Measurements from ENCODE around the gene PADI1. TPM values are rescaled to one million over a fixed set of nuclear protein-coding genes. Genes with fewer than 3 reads are reported as not detected.

Gene PADI1
- total and polyA plus RNA-seq, 2 donors (not counting 1 experiment from before 2014, with no cell fraction given): not detected

- Histone ChIP-seq H3K4me3 (ENCODE audit: control extremely low read depth in 1 of 5, extremely low read depth in 1 of 5, insufficient read depth in 1 of 5, low read depth in 2 of 5, low read length in 4 of 5) (no peak overlapping the region), H3K9ac (ENCODE audit: low read length) (no peak overlapping the region), H3K27ac (ENCODE audit: low read length in 2 of 2) (no peak overlapping the region), H3K79me2 (ENCODE audit: control insufficient read depth, insufficient read depth, low read length) (no peaks in the 10 kb centered on the region), H3K4me2 (replicated peaks; ENCODE audit: low read depth, low read length, poor library complexity, severe bottlenecking) (no peak overlapping the region), H3K27me3 (replicated peaks in 1 of 4; ENCODE audit: control extremely low read depth in 1 of 4, control insufficient read depth in 3 of 4, insufficient read depth in 4 of 4, low read length in 3 of 4) (no peaks in the 10 kb centered on the region), H2AFZ (ENCODE audit: insufficient read depth, low read depth, low read length, poor library complexity, severe bottlenecking) (no peak overlapping the region), H3K9me3 (ENCODE audit: control extremely low read depth in 1 of 3, control insufficient read depth in 2 of 3, insufficient read depth in 1 of 3, low read length in 2 of 3) (peaks cover 0 to 22% (median 0%) of the 10 kb centered on the region in 3 donors), H3K36me3 (replicated peaks in 1 of 2; ENCODE audit: control extremely low read depth in 1 of 2, control insufficient read depth in 1 of 2, extremely low read depth in 1 of 2, insufficient read depth in 2 of 2, low read length in 1 of 2) (no peaks in the 10 kb centered on the region), H4K20me1 (ENCODE audit: control insufficient read depth, insufficient read depth, low read length, poor library complexity, severe bottlenecking) (no peaks in the 10 kb centered on the region), H3K4me1 (ENCODE audit: control insufficient read depth in 2 of 2, insufficient read depth in 2 of 2, low read length in 2 of 2) (peaks cover 0 to 11% of the 10 kb centered on the region in 2 donors)
- intact Hi-C loops (cut with micrococcal nuclease): loop anchor here (5.0 kb wide), 1 partner anchor 38 kb away; no protein-coding TSS in a partner anchor
- ChIA-PET CTCF (no interaction called here), POLR2A (no interaction called here)
- TF ChIP-seq CTCF (IDR thresholded peaks at IDR 0.05): no peak
- no peak for TF ChIP-seq EZH2 (IDR thresholded peaks at IDR 0.05; ENCODE audit: borderline replicate concordance, insufficient read depth, low read depth, low read length, poor library complexity, severe bottlenecking)
- Mint-ChIP-seq H3K27me3 (no peaks in the 10 kb centered on the region), H3K4me1 (peaks cover 14% of the 10 kb centered on the region), H3K9me3 (ENCODE audit: insufficient read depth) (no peaks in the 10 kb centered on the region), H3K4me3 (no peak overlapping the region), H3K27ac (no peak overlapping the region)
- ATAC-seq (ENCODE audit: low read depth) (no peak), DNase-seq (no peak)
- 92% methylated on average over 2 of the region's 8 CpGs for WGBS (ENCODE audit: insufficient coverage)
Measured at GRCh38 chr1:17194615-17195528, 10.1 kb upstream of the PADI1 start.

- Histone ChIP-seq H3K4me1 (ENCODE audit: control insufficient read depth in 2 of 2, insufficient read depth in 2 of 2, low read length in 2 of 2) (peaks cover 0 to 11% of the 10 kb centered on the region in 2 donors), H4K20me1 (ENCODE audit: control insufficient read depth, insufficient read depth, low read length, poor library complexity, severe bottlenecking) (no peaks in the 10 kb centered on the region), H3K27me3 (replicated peaks in 1 of 4; ENCODE audit: control extremely low read depth in 1 of 4, control insufficient read depth in 3 of 4, insufficient read depth in 4 of 4, low read length in 3 of 4) (no peaks in the 10 kb centered on the region), H3K4me2 (replicated peaks; ENCODE audit: low read depth, low read length, poor library complexity, severe bottlenecking) (no peak overlapping the region), H3K36me3 (replicated peaks in 1 of 2; ENCODE audit: control extremely low read depth in 1 of 2, control insufficient read depth in 1 of 2, extremely low read depth in 1 of 2, insufficient read depth in 2 of 2, low read length in 1 of 2) (no peaks in the 10 kb centered on the region), H3K4me3 (ENCODE audit: control extremely low read depth in 1 of 5, extremely low read depth in 1 of 5, insufficient read depth in 1 of 5, low read depth in 2 of 5, low read length in 4 of 5) (no peak overlapping the region), H3K27ac (ENCODE audit: low read length in 2 of 2) (no peak overlapping the region), H2AFZ (ENCODE audit: insufficient read depth, low read depth, low read length, poor library complexity, severe bottlenecking) (no peak overlapping the region), H3K79me2 (ENCODE audit: control insufficient read depth, insufficient read depth, low read length) (no peaks in the 10 kb centered on the region), H3K9ac (ENCODE audit: low read length) (no peak overlapping the region), H3K9me3 (ENCODE audit: control extremely low read depth in 1 of 3, control insufficient read depth in 2 of 3, insufficient read depth in 1 of 3, low read length in 2 of 3) (peaks cover 0 to 15% (median 0%) of the 10 kb centered on the region in 3 donors)
- H3K4me1 Mint-ChIP-seq: peaks cover 13% of the 10 kb centered on the region
- CTCF ChIA-PET: no interaction called here
- WGBS (ENCODE audit: insufficient coverage): 95% methylated on average over 2 of the region's 3 CpGs
- ATAC-seq (ENCODE audit: low read depth) (no peak), DNase-seq (no peak)
- H3K9me3 Mint-ChIP-seq (ENCODE audit: insufficient read depth): no peaks in the 10 kb centered on the region
- POLR2A ChIA-PET: no interaction called here
- TF ChIP-seq EZH2 (IDR thresholded peaks at IDR 0.05; ENCODE audit: borderline replicate concordance, insufficient read depth, low read depth, low read length, poor library complexity, severe bottlenecking) (no peak), CTCF (IDR thresholded peaks at IDR 0.05) (no peak)
- no peak overlapping the region for H3K27ac Mint-ChIP-seq
- intact Hi-C loops (cut with micrococcal nuclease): no loop called here
- no peak overlapping the region for H3K4me3 Mint-ChIP-seq
- no peaks in the 10 kb centered on the region for H3K27me3 Mint-ChIP-seq
Measured at GRCh38 chr1:17195731-17196130, 9.2 kb upstream of the PADI1 start.

Measured in B cell (primary cell).